Cardiac septum (tissue), 1 donor: ENCODE results near the gene SCAI. TPM values are rescaled to one million over a fixed set of nuclear protein-coding genes. Genes with fewer than 3 reads are reported as not detected.
"Not testable (repeated sequence)": the region's sequence is repeated elsewhere in the genome, so short reads cannot be mapped to it uniquely, and the experiment has no call there.

ENCODE experiments used
- DNase-seq: peaks from one replicate; pipeline ENCODE4 v3.0.0-alpha.2; 2020; ENCODE audit warnings: low spot score
- intact Hi-C: fragments of 100-400 bp; cut with DNase I; formaldehyde crosslinking; loops from one replicate; pipeline ENCODE4 v1.14.0; 2022
- total RNA-seq: library from RNA; stranded (reverse); fragmentation: NEBNext Ultra II Directional; extraction: Animal tissue kit (Norgen Biotek cat#: 25700); gene quantifications from one replicate; pipeline ENCODE4 v1.2.1, GENCODE V29; 2021
- donor health status: DM: no; HTN: no; CAD: no.

Gene SCAI
- total RNA-seq, 1 donor from 2014 or later: 4.8 TPM

GRCh38 chr9:125119643-125120286, 23.6 kb downstream of the SCAI start:
- no peak for DNase-seq
- intact Hi-C loops: no loop called here

- intact Hi-C loops, DNase-seq: not testable (repeated sequence)
These were observed 24.6 kb downstream of the SCAI start for GRCh38 chr9:125118696-125119095.

DNA sequence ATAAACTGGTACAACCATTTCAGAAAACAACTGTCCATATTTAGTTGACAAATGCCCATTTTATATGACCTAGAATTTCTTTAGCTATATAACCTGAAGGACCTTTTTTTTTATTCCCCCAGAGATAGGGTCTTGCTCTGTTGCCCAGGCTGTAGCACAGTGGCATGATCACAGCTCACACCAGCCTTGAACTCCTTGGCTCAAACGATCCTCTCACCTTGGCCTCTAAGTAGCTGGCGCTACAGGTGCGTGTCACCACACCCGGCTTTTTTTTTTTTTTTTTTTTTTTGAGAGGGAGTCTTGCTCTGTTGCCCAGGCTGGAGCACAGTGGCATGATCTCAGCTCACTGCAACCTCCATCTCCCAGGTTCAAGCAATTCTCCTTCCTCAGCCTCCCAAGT, 28.8 kb downstream of the SCAI start:
- DNase-seq, intact Hi-C loops: not testable (repeated sequence)

- intact Hi-C loops: no loop called here
- no peak for DNase-seq
These were observed 32.9 kb downstream of the SCAI start for GRCh38 chr9:125110464-125110863.

DNA sequence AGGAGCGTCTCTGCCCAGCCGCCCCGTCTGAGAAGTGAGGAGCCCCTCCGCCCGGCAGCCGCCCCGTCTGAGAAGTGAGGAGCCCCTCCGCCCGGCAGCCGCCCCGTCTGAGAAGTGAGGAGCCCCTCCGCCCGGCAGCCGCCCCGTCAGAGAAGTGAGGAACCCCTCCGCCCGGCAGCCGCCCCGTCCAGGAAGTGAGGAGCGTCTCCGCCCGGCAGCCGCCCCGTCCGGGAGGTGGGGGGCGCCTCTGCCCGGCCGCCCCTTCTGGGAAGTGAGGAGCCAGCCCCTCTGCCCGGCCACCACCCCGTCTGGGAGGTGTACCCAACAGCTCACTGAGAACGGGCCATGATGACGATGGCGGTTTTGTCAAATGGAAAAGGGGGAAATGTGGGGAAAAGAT, 34.8 kb downstream of the SCAI start:
- intact Hi-C loops, DNase-seq: not testable (repeated sequence)

DNA sequence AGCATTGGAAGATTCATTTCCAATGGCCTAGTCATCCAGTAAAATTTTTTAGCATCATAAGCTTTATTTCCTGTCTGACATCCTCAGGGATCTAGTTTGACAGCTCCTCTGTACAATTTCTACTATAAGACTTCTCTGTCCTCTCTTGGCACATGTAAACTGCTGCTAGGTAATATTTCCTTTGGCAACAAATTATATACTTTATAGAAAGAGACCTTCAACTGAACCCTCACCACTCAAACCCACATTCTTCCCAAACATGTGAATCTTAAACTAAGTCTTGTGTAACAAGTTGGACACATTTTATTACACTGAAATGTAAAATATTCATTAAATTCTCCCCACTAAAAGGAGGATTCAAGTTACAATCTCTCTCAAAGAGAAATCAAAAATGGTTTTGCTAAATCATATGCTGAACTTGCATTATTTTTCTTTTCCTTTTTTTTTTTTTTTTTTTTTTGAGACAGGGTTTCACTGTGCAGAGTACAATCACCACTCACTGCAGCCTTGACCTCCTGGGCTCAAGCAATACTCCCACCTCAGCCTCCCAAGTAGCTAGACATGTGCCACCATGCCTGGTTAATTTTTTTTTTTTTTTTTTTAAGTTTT, 36.9 kb downstream of the SCAI start:
- intact Hi-C loops: no loop called here
- DNase-seq: no peak

DNA sequence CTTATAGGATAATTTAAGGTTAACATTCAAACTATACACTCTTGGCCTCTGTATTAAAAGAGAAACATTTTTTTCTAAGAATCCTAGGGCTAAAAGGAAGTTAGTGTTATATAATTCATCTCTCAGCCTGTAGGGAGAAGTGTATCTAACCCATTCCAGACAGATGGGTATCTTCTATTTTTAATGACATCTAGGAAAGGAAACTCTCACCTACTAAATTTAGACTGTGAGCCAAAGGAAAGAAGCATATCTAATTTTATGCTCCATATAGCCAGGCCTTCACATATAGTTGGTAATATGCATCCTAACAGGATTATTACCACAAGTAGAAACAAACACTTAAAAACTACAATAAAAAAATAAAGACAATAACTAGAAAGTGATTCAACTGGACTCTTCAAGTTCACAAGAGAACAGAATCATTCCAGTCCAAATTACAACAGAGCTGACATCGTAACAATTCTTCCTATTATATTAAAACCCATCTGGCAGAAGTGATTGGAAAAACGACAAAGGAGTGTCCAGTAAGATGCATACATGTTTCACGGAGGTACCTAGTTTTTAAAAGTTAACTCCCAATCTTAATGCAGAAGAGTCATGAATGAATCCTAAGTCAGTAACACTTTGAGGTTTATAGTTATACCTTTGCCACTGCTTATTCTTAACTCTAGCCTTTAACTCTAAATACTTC, 39.4 kb downstream of the SCAI start:
- no peak for DNase-seq
- intact Hi-C loops: no loop called here

GRCh38 chr9:125103021-125103420, 40.3 kb downstream of the SCAI start:
- DNase-seq: no peak
- intact Hi-C loops: no loop called here

GRCh38 chr9:125100822-125101221, 42.5 kb downstream of the SCAI start:
- intact Hi-C loops: no loop called here
- no peak for DNase-seq

GRCh38 chr9:125099816-125100215, 43.5 kb downstream of the SCAI start:
- intact Hi-C loops: no loop called here
- no peak for DNase-seq

GRCh38 chr9:125095821-125096443, 47.4 kb downstream of the SCAI start:
- intact Hi-C loops: no loop called here

GRCh38 chr9:125091121-125091520, 52.2 kb downstream of the SCAI start:
- intact Hi-C loops: no loop called here
- no peak for DNase-seq

More at GRCh38 chr9:125095821-125096443, 47.4 kb downstream of the SCAI start:
- no peak for DNase-seq

DNA sequence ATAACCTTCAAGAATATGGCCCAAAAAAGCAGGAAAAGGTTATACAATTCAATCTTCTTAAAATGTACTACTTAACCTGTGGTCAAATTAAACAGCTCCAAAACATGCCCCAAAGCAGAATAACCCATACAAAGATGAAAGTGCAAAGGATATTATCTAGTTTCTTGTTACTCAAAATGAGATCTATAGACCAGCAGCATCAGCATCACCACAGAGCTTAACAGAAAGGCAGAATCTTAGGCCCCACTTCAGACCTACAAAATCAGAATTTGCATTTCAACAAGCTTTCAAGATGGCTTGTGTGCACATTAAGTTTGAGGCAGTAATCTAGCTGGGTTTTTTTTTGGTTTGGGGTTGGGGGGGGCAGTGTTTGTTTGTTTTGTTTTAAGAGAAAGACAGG, 54.0 kb downstream of the SCAI start:
- intact Hi-C loops: no loop called here

GRCh38 chr9:125088752-125089151, 54.6 kb downstream of the SCAI start:
- DNase-seq: no peak
- intact Hi-C loops: no loop called here

More for the DNA sequence above, 54.0 kb downstream of the SCAI start:
- no peak for DNase-seq

DNA sequence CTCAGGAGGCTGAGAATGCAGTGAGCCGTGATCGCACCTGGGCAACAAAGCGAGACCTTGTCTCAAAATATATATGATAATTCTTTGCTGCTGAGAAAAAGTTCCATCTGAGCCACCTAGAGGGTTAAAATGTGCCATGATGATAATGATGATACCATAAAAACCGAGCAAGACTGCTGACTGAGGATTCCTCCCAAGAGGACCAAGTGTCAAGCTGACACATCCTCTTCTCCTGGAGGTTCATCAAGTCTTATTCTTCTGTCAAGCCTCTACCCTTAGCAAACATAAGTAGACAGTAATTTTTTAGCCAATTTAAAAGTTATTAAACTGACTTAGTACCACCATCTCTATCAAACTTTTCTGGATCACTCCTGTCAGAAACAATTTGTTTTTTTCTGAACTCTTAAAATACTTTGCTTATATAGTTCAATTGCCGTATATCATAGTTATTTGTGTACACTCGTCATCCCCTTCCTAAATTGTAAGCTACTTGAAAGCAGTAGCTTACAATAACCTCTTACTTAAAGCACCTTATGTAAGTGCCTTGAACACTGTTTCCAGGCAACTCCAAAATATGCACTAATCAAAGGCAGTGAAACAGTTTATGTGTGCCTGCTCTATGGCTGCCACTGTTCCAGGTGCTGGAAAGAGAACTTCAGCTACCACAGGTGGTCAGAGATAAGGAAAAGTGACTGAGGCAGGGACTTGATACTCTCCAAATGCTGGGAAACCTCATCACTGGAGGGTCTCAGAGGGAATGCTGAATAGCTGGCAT, 57.4 kb downstream of the SCAI start:
- DNase-seq: no peak
- intact Hi-C loops: no loop called here

DNA sequence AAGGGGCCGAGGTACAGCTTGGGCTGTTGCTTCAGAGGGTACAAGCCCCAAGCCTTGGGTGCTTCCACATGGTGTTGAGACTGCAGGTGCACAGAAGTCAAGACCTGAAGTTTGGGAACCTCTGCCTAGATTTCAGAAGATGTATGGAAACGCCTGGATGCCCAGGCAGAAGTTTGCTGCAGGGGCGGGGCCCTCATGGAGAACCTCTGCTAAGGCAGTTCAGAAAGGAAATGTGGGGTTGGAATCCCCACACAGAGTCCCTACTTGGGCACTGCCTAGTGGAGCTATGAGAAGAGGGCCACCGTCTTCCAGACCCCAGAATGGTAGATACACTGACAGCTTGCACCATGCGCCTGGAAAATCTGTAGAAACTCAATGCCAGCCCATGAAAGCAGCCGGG, 61.1 kb downstream of the SCAI start:
- intact Hi-C loops, DNase-seq: not testable (repeated sequence)

GRCh38 chr9:125080797-125081196, 62.5 kb downstream of the SCAI start:
- intact Hi-C loops, DNase-seq: not testable (repeated sequence)

GRCh38 chr9:125079931-125080330, 63.4 kb downstream of the SCAI start:
- intact Hi-C loops: no loop called here
- DNase-seq: no peak

GRCh38 chr9:125075997-125076396, 67.3 kb downstream of the SCAI start:
- DNase-seq: no peak
- intact Hi-C loops: no loop called here

DNA sequence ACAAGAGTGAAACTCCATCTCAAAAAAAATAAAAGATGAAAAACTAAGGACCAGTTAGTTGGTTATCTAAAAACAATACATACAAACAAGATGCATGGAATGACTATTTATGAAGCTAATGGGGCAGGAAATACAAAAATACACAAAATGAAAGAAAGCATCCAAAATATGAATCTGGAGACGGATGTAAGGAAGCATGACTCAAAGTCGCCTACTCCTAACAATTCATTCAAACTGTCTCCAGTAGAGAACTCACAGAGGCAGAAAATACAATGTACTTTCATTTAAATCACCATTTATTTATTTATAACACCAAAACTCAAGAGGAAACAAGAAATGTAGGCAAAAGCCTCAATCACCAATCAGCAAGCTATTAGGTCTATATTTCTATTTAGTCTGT, 68.4 kb downstream of the SCAI start:
- DNase-seq: no peak
- intact Hi-C loops: no loop called here
